Neural progenitor cell (in vitro differentiated cells): ENCODE data around the gene ADGRD2. TPM values are rescaled to one million over a fixed set of nuclear protein-coding genes. Genes with fewer than 3 reads are reported as not detected.

Source experiments
- DNase-seq: peaks from one replicate; pipeline ENCODE4 v3.0.0-alpha.2; 2016; ENCODE audit warnings: low spot score
- H2AFZ ChIP-seq: fragments of 200-600 bp; sonication (generic); replicated peaks from 2 replicates; pipeline ENCODE4 v1.6.1; 2016; ENCODE audit warnings: antibody characterized with exemption
- H3F3A ChIP-seq: fragments of 200-600 bp; sonication (generic); 2 replicates; pipeline ENCODE4 v1.6.1; 2016; ENCODE audit warnings: antibody characterized with exemption, low read depth
- H3K27ac ChIP-seq: fragments of 200-600 bp; sonication (generic); 2 replicates; pipeline ENCODE4 v1.5.1; 2016; ENCODE audit warnings: mild to moderate bottlenecking
- H3K27me3 ChIP-seq: fragments of 200-600 bp; sonication (generic); 2 replicates; pipeline ENCODE4 v1.6.1; 2016; ENCODE audit warnings: mild to moderate bottlenecking, moderate library complexity
- H3K36me3 ChIP-seq: fragments of 200-600 bp; sonication (generic); 2 replicates; pipeline ENCODE4 v1.5.1; 2016
- H3K4me1 ChIP-seq: fragments of 200-600 bp; sonication (generic); 2 replicates; pipeline ENCODE4 v1.6.1; 2016; ENCODE audit warnings: mixed run types
- H3K4me2 ChIP-seq: fragments of 200-600 bp; sonication (generic); 2 replicates; pipeline ENCODE4 v1.6.1; 2016
- H3K4me3 ChIP-seq: fragments of 200-600 bp; sonication (generic); 2 replicates; pipeline ENCODE4 v1.5.1; 2016
- H3K79me2 ChIP-seq: fragments of 200-600 bp; sonication (generic); 2 replicates; pipeline ENCODE4 v1.6.1; 2016; ENCODE audit warnings: low read depth
- H3K9ac ChIP-seq: fragments of 200-600 bp; sonication (generic); 2 replicates; pipeline ENCODE4 v1.6.1; 2016
- H3K9me3 ChIP-seq: fragments of 200-600 bp; sonication (generic); 2 replicates; pipeline ENCODE4 v1.5.1; 2016; ENCODE audit warnings: low read depth
- H4K20me1 ChIP-seq: fragments of 200-600 bp; sonication (generic); 2 replicates; pipeline ENCODE4 v1.6.1; 2016; ENCODE audit warnings: low read depth
- H3K27ac Mint-ChIP-seq: 3 replicates; pipeline ENCODE4 v1.8.0; 2021; ENCODE audit warnings: mixed read lengths
- H3K27me3 Mint-ChIP-seq: 2 replicates; pipeline ENCODE4 v1.8.0; 2022; ENCODE audit warnings: low read depth, mild to moderate bottlenecking, inconsistent platforms, moderate library complexity, mixed read lengths; ENCODE audit not compliant: insufficient read depth
- H3K36me3 Mint-ChIP-seq: 3 replicates; pipeline ENCODE4 v1.8.0; 2021; ENCODE audit warnings: mixed read lengths
- H3K4me1 Mint-ChIP-seq: 3 replicates; pipeline ENCODE4 v1.8.0; 2021; ENCODE audit warnings: mixed read lengths
- H3K4me3 Mint-ChIP-seq: 3 replicates; pipeline ENCODE4 v1.8.0; 2021; ENCODE audit warnings: mild to moderate bottlenecking, moderate library complexity, mixed read lengths
- H3K9me3 Mint-ChIP-seq: 3 replicates; pipeline ENCODE4 v1.8.0; 2020; ENCODE audit warnings: mixed read lengths
- CTCF ChIP-seq: fragments of 200-600 bp; sonication (generic); IDR thresholded peaks from 2 replicates; pipeline ENCODE4 v1.5.1; 2017; ENCODE audit warnings: antibody characterized with exemption, mild to moderate bottlenecking
- EZH2 ChIP-seq: fragments of 200-600 bp; sonication (generic); IDR thresholded peaks from 2 replicates; pipeline ENCODE4 v1.6.1; 2017; ENCODE audit warnings: antibody characterized with exemption, mild to moderate bottlenecking, moderate library complexity
- EZH2phosphoT487 ChIP-seq: fragments of 200-600 bp; sonication (generic); IDR thresholded peaks from 2 replicates; pipeline ENCODE4 v1.6.1; 2017; ENCODE audit warnings: antibody characterized with exemption
- total RNA-seq: library from RNA; depleted of rRNA; stranded (reverse); fragments of >200 nt; gene quantifications from 2 replicates; pipeline ENCODE4 v1.2.3, GENCODE V29; 2015; ENCODE audit warnings: low replicate concordance

Gene ADGRD2
- total RNA-seq, 1 donor from 2014 or later, result 0.13 TPM

GRCh38 chr9:124419832-124420489 lies 30.3 kb upstream of the ADGRD2 start:
- Mint-ChIP-seq H3K27ac (no peak overlapping the region), H3K4me1 (peaks cover 14% of the 10 kb centered on the region)

GRCh38 chr9:124420991-124421543 lies 29.2 kb upstream of the ADGRD2 start:
- H3K27ac Mint-ChIP-seq, result no peak overlapping the region
- H3K27me3 Mint-ChIP-seq, result peaks cover 11% of the 10 kb centered on the region
- H3K4me1 Mint-ChIP-seq, result peaks cover 5% of the 10 kb centered on the region
- no peak for DNase-seq
- H3K79me2 ChIP-seq, result no peaks in the 10 kb centered on the region
- H4K20me1 ChIP-seq, result no peaks in the 10 kb centered on the region
- TF ChIP-seq EZH2phosphoT487 (no peak), EZH2 (no peak), CTCF (no peak)
- no peak overlapping the region for H3K4me2 ChIP-seq
- H3K4me3 Mint-ChIP-seq, result no peak overlapping the region
- H3K27me3 ChIP-seq, result peaks cover 8% of the 10 kb centered on the region
- no peak overlapping the region for H2AFZ ChIP-seq
- H3K9ac ChIP-seq, result no peak overlapping the region
- H3K9me3 ChIP-seq, result no peaks in the 10 kb centered on the region
- no peaks in the 10 kb centered on the region for H3K9me3 Mint-ChIP-seq
- H3K27ac ChIP-seq, result no peak overlapping the region
- H3K4me3 ChIP-seq, result no peak overlapping the region
- H3K4me1 ChIP-seq, result no peaks in the 10 kb centered on the region
- H3K36me3 ChIP-seq, result no peaks in the 10 kb centered on the region
- peaks cover 8% of the 10 kb centered on the region for H3F3A ChIP-seq
- no peaks in the 10 kb centered on the region for H3K36me3 Mint-ChIP-seq

More at GRCh38 chr9:124419832-124420489, 30.3 kb upstream of the ADGRD2 start:
- Histone ChIP-seq H3K4me2 (no peak overlapping the region), H3K79me2 (peaks cover 2% of the 10 kb centered on the region), H3F3A (peaks cover 13% of the 10 kb centered on the region), H3K36me3 (no peaks in the 10 kb centered on the region), H4K20me1 (no peaks in the 10 kb centered on the region), H3K4me1 (no peaks in the 10 kb centered on the region), H3K4me3 (no peak overlapping the region), H3K27ac (no peak overlapping the region), H2AFZ (peak overlapping the region; percentile 92), H3K27me3 (peaks cover 8% of the 10 kb centered on the region), H3K9ac (no peak overlapping the region), H3K9me3 (no peaks in the 10 kb centered on the region)
- peaks cover 4% of the 10 kb centered on the region for H3K9me3 Mint-ChIP-seq
- H3K4me3 Mint-ChIP-seq, result no peak overlapping the region
- H3K36me3 Mint-ChIP-seq, result peaks cover 4% of the 10 kb centered on the region
- peaks cover 17% of the 10 kb centered on the region for H3K27me3 Mint-ChIP-seq
- TF ChIP-seq EZH2phosphoT487, result no peak
- no peak for TF ChIP-seq EZH2
- TF ChIP-seq CTCF, result peak; percentile 3
- no peak for DNase-seq

- Histone ChIP-seq H4K20me1 (no peaks in the 10 kb centered on the region), H3K4me3 (no peak overlapping the region), H3K9ac (no peak overlapping the region), H3K79me2 (no peaks in the 10 kb centered on the region), H3K4me2 (no peak overlapping the region), H3K36me3 (no peaks in the 10 kb centered on the region), H2AFZ (peak overlapping the region; percentile 50), H3F3A (peaks cover 5% of the 10 kb centered on the region), H3K27ac (no peak overlapping the region), H3K4me1 (no peaks in the 10 kb centered on the region), H3K9me3 (no peaks in the 10 kb centered on the region), H3K27me3 (peaks cover 8% of the 10 kb centered on the region)
- Mint-ChIP-seq H3K4me3 (no peak overlapping the region), H3K27ac (no peak overlapping the region), H3K4me1 (peaks cover 3% of the 10 kb centered on the region), H3K9me3 (no peaks in the 10 kb centered on the region), H3K36me3 (no peaks in the 10 kb centered on the region), H3K27me3 (peaks cover 14% of the 10 kb centered on the region)
- TF ChIP-seq EZH2 (no peak), CTCF (no peak), EZH2phosphoT487 (no peak)
- no peak for DNase-seq
Observed at GRCh38 chr9:124423155-124423554, 27.1 kb upstream of the ADGRD2 start.
